ENCODE measurements around the gene LTBR.
"Not testable (repeated sequence)": the region's sequence is repeated elsewhere in the genome, so short reads cannot be mapped to it uniquely, and the experiment has no call there.

The LTBR gene

DNA sequence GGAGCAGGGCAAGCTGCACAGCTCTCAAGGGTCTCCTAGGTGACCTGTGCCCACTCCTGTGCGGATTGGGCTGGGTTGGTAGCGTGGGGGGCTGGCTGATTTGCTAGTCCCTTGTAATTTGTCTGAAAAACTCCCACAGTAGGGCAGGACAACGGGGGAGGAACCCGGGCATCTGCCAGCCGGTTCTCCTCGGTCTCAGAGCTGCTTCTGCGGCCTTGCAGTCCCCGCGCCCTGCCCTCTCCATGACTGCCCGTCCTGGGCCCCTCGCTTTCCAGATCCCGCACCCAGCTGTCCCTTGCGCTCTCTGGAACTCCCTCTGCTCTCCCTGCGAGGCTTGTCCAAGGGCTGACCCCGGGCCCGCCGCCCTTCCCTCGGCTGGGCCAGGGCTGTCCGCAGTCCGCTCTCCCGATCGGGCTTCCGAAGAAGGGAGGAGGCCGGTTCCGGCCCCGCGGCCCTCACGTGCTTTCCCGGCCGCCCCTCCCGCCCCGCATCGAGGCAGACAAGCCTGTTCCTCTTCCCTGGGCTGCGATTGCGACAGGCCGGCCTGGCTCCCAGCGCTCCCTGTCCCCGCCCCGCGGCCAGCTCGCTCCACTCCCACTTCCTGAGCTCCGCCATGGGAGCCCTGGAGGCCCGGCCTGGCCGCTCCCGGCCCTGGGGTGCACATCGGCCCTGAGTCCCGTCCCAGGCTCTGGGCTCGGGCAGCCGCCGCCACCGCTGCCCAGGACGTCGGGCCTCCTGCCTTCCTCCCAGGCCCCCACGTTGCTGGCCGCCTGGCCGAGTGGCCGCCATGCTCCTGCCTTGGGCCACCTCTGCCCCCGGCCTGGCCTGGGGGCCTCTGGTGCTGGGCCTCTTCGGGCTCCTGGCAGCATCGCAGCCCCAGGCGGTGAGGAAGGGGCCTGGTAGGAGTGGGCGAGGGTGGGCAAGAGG is at the start of gene LTBR:
Gene LTBR (plus strand): TSS at position 591 of the 927 bp plus-strand sequence. CDS start 197 bp downstream, at position 788.
- no peak for DNase-seq (ENCODE audit: low read depth in 2 of 2)

DNA sequence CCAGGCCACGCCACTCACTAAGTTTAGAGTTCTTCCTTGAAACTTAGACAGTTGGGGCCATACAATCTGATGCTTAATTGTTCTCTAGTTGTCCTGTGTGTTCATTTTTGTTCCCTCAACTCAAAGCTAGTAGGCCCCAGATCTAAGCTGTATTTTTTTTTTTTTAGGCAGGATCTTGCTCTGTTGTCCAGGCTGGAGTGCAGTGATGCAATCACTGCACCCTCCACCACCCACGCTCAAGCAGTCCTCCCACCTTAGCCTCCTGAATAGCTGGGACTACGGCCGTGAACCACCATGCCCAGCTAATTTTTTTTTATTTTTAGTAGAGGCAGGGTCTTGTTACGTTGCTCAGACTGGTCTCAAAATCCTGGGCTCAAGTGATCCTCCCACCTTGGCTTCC is 49.6 kb upstream of the LTBR start:
- no peak for DNase-seq (ENCODE audit: low read depth in 2 of 2)

DNA sequence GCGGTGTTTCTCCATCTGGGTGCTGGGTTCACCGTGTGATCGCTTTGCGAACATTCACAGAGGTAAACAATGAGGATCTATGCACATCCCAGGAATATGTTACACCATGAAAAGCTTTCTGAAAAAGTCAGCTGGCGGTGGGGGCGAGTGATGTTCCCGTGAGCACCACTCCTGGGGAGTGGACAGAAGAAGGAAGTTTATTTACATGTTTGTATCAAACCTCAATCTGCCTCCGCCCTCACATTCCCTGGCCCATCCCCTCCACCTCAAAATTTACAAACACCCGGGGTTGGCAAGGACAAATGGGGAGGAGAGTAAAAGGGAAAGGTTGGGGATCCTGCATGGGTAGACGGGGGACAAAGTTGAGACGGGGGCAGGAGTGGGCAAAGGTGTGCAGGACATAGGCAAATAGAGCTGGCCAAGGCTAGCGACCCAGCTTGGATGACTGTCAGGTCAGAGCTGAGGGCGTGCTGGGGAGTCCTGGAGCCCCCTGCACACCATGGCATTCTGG is 49.0 kb upstream of the LTBR start:
- no peak for DNase-seq (ENCODE audit: low read depth in 2 of 2)

DNA sequence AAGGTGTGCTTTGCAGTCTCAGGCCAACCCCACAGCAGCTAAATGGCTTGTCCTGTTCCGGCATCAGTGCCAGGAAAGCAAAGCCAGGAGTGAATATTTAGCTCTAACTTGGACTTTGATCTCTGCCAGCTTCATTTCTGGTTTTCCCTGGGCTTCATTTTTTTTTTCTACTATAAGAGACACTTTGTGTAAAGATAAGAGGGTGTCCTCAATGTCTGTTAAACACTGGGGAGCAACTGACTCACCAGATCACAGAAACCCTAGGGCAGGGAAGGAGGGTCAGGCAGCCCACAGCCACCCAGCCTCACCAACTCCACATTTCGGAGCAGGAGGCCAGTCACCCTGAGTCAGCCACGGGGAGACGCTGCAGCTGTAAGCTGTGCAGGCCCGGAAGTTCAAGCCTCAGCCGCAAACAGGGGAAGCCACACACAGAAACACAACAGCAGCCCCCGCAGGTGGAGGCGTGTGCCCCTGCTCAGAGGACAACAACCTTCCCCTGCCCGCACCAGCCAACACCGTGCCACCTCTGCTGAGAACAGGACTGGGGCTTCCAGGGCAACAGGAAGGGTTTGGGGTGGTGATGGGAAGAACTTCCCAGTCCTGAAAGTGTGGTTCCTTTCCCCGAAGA is 48.4 kb upstream of the LTBR start:
- peak; percentile 88 to 89 for DNase-seq (ENCODE audit: low read depth in 2 of 2)

DNA sequence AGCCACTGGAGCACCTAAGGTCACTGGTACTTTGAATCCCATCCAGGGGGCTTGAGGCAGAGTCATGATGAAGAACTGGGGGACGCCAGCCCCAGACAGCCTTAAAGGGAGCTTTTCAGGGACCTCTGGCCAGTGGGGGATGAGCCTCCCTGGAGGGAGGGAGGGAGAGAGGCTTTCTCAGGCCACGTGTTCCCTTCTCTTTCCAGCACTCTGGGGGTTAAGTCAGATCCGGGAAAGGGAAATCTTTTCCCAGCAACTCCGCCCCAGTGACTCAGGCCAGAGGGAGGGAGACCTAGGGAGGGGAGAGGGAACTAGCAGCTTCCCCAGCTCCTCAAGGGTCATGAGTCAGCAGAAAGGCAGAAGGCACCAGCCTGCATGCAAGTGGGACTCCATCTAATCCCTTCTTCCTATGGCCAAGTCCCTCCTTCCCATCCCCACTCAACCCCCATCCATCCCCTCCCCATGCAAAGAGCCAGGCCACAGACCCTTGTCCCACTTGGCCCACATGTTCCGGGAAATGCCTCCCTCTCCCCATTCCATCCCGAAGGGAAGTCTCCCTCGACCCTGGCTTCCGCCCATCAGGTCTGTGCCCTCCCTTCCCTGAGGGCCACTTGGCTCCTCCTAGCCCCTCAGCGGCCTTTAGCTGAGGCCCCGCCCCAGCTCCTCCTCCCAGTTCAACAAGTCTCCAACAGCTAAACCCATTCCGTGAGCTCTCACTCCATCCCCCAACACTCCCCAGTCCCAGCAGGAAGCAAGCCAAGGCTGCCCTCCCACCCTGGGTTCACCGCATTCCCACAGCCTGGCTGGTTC is 47.7 kb upstream of the LTBR start:
- DNase-seq (ENCODE audit: low read depth in 2 of 2), result peak; percentile 63

DNA sequence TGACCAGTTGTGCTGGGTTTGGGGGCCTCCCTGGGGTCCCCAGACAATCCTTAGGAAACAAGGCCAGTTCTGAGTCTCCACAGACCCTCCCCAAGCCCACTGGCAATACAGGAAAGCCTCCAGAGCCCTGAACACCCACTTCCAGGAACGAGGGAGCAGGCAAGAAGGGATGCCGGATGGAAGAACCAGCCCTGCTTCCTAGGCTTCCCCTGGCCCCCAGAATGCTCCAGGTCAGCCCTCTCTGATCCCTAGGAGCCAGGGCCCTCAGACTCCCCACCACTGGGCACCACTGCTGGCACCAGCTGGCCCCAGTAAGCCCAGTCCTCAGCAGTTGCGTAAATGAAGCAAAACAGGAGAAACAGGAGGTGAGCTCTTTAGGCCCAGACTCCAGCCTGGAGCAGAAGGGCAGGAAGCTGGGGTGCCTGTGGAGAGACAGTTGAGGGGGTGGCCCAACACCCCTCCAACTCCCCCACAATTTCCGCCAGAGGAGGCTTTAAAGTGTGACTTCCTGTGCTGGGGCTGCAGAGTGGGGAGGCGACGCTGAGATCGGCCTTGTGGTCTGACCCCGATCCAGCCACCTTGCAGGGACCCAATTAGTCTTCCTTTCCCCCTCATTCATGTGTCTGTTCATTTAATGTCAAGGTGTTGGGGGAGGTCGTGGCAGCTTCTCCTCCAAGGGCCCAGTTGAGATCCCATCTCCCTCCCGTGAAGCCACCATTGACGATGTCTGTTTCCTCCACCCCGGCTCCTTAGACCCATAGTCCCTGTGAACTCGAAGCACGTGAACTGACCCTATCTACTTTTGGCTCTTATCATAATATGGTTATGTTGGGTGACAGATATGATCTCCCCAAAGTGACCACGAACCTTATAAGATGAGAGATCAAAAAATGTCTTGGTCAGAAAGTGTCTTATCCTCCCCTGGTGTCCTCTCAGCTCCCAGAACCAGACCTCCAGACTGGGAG is 46.8 kb upstream of the LTBR start:
- peak in 1 of 2 donors; percentile 44 for DNase-seq (ENCODE audit: low read depth in 2 of 2)

DNA sequence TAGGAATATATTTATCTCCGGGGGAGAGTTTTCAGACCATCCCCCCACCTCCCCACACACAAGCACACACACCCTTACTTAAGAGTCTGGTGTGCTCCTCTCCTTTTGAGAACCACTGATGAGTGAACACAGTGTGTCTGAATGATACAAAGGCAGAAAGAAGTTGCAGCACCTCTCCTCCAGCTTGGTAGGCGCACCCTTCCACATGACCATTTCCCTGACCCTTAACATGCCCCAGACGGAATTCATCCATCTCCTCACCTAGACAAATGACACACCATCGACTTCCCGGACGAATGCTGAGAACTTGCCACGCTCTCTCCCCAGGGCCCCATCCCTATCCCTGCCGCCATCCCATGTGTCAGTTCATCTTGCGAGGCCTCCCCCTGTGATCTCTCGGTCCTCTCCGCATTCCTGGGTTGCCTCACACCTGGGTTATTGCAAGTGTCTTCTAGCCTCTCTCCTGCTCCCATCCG is 46.0 kb upstream of the LTBR start:
- DNase-seq (ENCODE audit: low read depth in 2 of 2), result no peak

DNA sequence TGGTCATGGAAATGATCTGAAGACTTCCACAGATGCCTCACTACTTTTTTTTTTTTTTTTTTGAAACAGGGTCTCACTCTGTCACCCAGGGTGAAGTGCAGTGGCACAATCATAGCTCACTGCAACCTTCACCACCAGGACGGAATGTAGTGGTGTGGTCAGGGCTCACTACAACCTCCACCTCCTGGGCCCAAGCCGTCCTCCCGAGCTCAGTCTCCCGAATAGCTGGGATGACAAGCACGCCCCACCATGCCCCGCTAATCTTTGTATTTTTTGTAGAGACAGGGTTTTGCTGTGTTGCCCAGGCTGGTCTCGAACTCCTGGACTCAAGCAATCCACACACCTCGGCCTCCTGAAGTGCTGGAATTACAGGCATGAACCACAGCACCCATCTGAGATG is 45.4 kb upstream of the LTBR start:
- DNase-seq (ENCODE audit: low read depth in 2 of 2), result not testable (repeated sequence)

DNA sequence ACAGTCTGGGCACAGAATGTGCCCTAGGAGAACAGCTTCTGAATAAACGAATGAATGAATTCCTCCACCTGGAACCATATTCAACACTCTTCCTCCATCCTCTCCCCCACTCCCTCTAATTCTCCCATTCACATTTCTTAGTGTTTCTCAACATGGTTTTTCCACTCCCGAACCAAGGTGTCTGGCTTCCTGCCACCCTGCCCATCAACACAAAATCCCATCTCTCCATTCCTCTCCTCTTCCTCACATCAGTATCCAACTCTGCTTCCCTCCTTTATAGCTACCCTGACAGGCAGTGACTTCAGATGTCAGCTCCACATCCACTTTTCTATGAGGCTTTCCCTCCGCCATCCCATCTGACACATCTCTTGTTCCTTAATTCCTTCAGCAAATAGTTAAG is 45.0 kb upstream of the LTBR start:
- no peak for DNase-seq (ENCODE audit: low read depth in 2 of 2)

DNA sequence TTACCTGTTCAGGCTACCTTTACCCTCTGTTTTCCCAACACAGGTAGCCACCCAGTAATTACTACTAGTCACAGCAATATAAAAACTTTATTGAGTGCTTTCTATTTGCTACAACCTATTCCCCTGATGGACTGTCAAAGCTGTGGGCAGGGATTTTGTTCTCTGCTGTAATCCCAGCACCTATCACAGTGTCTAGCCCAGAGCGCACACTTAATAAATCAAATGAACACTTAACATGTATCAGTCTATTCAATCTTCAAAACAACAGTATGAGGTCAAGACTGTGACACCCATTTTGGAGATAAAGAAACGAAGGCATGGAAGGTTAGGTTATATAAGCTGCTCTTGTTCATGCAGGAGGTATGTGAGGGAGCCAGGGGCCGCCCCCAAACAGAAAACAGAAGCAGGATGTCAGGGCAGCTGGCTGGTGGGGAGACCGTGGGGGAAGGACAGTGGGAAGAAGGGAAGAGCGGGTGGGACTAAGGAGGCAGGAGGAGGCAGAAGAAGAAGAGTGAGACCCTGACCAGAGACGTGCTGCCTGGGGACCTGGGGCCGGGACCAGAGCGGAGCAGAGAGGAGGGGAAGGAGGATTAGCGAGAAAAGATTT is 43.8 kb upstream of the LTBR start:
- DNase-seq (ENCODE audit: low read depth in 2 of 2), result no peak

DNA sequence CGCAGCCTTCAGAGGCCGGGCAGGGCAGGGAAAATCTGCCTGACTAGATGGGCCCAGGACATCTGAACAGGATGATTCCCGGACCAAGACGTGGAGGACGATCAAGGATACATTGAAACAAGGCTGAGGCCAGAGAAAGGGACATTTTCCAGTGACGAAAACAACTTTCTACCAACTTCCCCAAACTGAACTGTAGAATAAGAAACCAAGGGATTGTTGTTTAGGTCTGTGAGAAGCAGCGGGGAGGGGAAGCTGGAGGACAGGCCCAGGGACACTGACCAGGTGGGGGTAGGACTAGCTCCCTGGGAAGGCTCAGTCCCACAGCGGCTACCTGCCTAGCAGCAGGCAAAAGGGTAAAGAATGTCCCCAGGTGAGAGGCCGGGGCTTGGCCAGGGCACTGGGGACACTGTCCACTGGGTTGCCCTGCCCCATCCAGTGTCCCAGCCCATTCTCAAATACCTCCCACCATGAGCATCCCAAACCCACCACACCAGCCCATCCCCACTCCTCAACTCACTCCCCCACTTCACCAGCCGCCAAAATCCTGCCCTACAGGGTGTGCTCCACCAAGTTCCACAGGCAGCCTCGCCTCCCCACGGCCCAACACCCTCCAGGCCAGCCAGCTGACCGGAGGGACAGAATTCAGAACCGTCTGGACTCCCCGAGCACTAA is 43.1 kb upstream of the LTBR start:
- DNase-seq (ENCODE audit: low read depth in 2 of 2), result no peak

DNA sequence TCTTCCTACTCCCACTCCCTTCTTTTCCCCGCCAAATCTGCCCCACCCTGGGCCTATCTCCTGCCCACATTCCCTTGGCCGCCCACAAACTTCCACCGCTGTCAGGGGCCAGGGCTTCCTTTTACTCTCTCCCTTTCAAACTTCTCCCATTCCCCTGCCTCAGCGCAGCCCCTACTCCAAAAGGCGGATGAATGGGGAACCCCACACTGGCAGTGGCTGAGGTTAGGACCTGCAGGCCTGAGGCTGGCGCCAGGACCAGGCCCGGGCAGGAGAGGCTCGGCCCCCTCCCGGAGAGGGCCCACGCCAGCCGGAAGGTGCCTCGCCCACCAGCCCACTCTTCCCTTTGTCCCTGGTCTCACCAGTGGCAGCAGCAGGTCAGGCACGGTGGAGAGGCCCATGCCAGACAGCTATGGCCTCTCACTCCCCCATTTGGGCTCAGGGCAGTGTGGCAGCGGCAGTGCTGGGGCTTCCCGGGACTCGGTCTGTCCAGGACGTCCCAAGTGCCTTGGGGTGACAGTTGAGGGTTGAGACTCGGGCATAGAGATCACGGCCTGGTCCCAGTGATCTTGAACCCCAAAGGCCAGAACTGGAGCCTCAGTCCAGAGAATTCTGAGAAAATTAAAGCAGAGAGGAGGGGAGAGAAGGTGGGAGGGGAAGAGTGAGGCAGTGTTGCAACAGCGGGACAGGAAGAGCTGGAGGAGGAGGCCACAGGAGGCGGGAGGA is 42.4 kb upstream of the LTBR start, which contains the start of gene TNFRSF1A:
Gene TNFRSF1A (minus strand): TSS at position 660 of the 723 bp plus-strand sequence. CDS start 262 bp downstream, at position 398.
- peak in 1 of 2 donors; percentile 28 for DNase-seq (ENCODE audit: low read depth in 2 of 2)

DNA sequence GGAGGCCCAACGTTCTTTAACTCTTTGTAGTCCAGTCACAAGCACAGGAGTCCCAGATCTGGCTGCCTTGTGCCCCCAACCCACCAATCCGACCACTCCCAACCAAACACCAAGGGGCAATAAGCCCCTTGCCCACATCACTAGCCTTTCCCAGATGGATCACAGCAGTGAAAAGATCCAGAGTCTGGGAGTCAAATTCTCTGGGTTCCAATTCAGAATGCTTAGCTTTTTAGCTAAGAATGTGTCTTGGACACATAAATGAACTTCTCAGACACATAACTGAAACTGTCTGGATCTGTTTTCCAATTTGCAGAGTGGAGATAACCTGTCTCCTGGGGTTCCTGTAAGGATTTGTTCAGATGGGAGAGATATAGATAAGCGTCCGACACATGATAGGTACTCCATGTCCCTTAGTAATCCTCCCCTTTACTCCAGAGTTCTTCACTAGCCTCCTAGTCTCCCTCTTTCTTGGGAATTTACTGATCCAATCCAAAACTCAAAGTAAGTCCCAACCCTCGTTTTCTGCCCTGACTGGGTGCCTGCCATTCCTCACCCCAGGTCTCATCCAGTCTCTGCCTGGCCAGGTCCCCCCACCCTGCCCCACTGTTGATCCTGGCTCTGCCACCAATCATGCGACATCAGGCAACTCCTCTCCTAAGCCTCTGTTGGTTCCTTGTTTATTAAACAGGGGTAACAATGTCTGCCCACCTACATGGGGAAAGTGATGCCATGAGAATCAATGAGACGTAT is 41.6 kb upstream of the LTBR start:
- DNase-seq (ENCODE audit: low read depth in 2 of 2), result no peak

DNA sequence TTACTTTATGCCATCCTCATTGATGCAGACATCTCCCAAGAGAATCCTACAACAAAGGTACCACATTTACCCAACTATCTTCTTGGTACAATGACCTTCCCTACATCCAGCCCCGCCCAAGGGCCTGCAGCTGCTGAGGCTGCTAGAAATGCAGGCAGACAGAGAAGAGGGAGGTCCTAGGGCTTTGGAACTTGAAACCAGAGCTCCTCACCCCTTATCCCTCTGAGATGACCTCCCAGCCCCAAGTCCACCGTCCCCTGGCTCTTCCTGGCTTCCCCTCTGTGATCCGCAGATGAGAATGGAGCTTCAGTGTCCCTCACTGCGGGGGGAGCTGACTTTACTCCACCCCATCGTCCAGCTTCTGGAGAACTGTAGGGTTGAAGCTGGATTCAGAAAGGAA is 40.4 kb upstream of the LTBR start:
- DNase-seq (ENCODE audit: low read depth in 2 of 2), result no peak

DNA sequence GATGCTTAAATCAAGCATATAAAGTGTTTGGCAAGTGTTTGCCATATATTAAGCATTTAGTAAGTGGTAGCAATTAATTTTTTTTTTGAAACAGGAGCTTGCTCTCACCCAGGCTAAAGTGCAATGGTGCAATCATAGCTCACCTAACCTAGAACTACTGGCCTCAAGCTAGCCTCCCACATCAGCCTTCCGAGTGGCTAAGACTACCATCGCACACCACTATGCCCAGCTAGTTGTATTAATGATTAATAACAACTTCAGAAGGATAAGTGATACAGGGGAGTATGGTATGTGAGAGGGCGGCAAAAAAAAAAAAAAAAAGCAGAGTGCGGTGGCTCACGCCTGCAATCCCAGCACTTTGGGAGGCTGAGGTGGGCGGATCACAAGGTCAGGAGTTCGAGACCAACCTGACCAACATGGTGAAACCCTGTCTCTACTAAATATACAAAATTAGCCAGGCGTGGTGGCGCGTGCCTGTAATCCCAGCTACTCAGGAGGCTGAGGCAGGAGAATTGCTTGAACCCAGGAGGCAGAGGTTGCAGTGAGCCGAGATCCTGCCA is 39.8 kb upstream of the LTBR start:
- not testable (repeated sequence) for DNase-seq (ENCODE audit: low read depth in 2 of 2)

DNA sequence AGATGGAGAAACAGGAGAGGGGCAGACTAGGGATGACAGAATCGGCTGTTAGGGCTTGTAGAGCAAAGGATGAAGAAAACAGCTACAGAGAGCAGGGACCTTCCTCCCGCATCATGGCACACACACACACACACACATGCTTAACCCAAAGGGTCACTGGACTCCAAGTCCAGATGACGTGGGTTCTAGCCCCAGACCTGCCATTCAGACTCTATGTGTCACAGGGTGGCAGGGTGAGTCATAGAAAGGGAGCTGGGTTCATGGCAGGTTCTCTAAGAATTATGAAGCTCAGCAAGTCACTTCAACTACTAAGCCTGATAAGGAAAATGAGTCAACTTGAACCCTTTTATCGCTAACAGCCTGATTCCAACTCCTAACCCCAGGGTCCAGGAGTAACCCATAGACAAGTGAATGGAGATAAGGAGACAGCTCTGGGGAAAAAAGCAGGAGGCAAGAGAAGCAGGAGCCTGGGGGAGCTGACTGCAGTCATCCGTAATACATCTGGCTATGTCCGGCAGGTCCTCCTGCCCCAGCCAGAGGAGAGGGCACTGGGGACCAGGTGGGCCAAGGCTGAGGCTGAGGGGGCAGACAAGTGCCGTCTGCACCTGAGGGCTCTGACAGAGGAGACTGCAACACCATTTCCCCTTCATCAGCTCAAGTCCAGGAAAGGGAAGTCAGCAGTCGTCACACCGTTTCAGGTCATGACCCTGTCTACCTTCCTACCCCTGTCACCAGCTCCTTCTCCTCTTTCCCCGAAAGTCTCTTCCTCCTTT is 38.5 kb upstream of the LTBR start:
- DNase-seq (ENCODE audit: low read depth in 2 of 2), result peak in 1 of 2 donors; percentile 43

DNA sequence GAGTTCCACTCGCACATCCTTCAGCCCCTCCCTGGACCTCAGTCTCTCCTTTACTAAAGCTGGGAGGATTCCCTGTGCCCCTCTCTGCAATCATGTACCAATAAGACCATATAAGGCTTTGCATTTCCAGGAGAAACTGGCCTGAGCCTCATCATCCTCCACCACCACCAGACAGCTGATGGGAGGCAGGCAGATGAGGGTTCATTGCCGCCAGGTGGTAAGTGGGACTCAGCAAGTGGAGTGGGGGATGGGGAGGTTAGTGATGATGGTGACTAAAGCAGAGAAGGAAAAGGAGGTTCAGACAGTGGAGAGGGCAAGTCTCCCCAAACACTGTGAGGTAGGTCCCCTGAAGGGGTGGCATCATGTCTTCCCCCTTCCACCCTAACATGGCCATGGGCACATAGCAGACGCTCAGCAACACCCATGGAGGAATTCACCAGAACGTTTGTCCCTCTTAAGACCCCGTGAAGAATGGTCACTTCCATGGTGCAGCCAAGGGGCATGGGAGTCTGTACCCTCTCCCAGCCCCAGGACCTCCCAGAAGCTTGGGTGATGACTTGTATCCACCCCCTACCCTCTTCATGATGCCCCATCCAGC is 37.6 kb upstream of the LTBR start:
- no peak for DNase-seq (ENCODE audit: low read depth in 2 of 2)

Data from stimulated activated CD8-positive, alpha-beta memory T cell treated with anti-CD3 and anti-CD28 coated beads, Interleukin-15, amount 100 ng/mL, for 48 hours (primary cell).